Measurements from ENCODE around the gene PPP2R2C.
A peak's percentile ranks its signal among the peaks of the same experiment; 100 is the strongest.

The PPP2R2C gene

GRCh38 chr4:6374575-6374974, 97.8 kb downstream of the PPP2R2C start:
- no peak overlapping the region for H4K8ac ChIP-seq (ENCODE audit: low read length)
- DNase-seq = no peak
- no peak overlapping the region for H3K9ac ChIP-seq (ENCODE audit: low read length)
- no peak overlapping the region for H3K4me2 ChIP-seq (ENCODE audit: low read length, poor library complexity, severe bottlenecking)
- H2BK15ac ChIP-seq (ENCODE audit: low read depth, poor library complexity, severe bottlenecking) = no peak overlapping the region
- no peak overlapping the region for H2BK5ac ChIP-seq (ENCODE audit: low read depth, low read length, poor library complexity, severe bottlenecking)
- peaks cover 14 to 41% of the 10 kb centered on the region in 2 experiments for H3K27me3 ChIP-seq (ENCODE audit: control insufficient read depth in 1 of 2, insufficient read depth in 1 of 2, low read length in 2 of 2)
- no peak overlapping the region for H2AK5ac ChIP-seq (ENCODE audit: low read length, severe bottlenecking)
- H3K4me3 ChIP-seq (ENCODE audit: insufficient read depth in 1 of 2, low read depth in 1 of 2, low read length in 2 of 2) = no peak overlapping the region
- WGBS = 91% methylated on average over 10 of the region's 10 CpGs
- H3K23ac ChIP-seq (ENCODE audit: low read length in 2 of 2) = no peak overlapping the region
- no peaks in the 10 kb centered on the region for H3K4me1 ChIP-seq (ENCODE audit: control insufficient read depth, insufficient read depth, low read depth, low read length)
- no peaks in the 10 kb centered on the region for H3K79me1 ChIP-seq (replicated peaks; ENCODE audit: low read length, poor library complexity, severe bottlenecking)
- H2BK120ac ChIP-seq (ENCODE audit: low read depth, low read length) = no peak overlapping the region
- no peak overlapping the region for H3K18ac ChIP-seq (ENCODE audit: low read depth in 1 of 2, low read length in 2 of 2)
- no peak overlapping the region for H2AFZ ChIP-seq (ENCODE audit: low read depth, low read length)
- no peaks in the 10 kb centered on the region for H3K36me3 ChIP-seq (ENCODE audit: control insufficient read depth in 1 of 2, insufficient read depth in 2 of 2, low read depth in 1 of 2, low read length in 2 of 2)
- no peak overlapping the region for H3K4ac ChIP-seq (ENCODE audit: low read depth in 1 of 2, low read length in 2 of 2)
- no peak overlapping the region for H4K91ac ChIP-seq (ENCODE audit: low read length)
- no peaks in the 10 kb centered on the region for H3K9me3 ChIP-seq (ENCODE audit: control insufficient read depth, low read length)
- H3K27ac ChIP-seq (ENCODE audit: low read length, poor library complexity, severe bottlenecking) = no peak overlapping the region
- H3K14ac ChIP-seq (ENCODE audit: low read length in 2 of 2) = no peak overlapping the region
- H2BK12ac ChIP-seq (ENCODE audit: low read length in 2 of 2) = no peak overlapping the region

- H3K4ac ChIP-seq (ENCODE audit: low read depth in 1 of 2, low read length in 2 of 2) = no peak overlapping the region
- no peak overlapping the region for H2BK15ac ChIP-seq (ENCODE audit: low read depth, poor library complexity, severe bottlenecking)
- no peak overlapping the region for H3K27ac ChIP-seq (ENCODE audit: low read length, poor library complexity, severe bottlenecking)
- no peaks in the 10 kb centered on the region for H3K36me3 ChIP-seq (ENCODE audit: control insufficient read depth in 1 of 2, insufficient read depth in 2 of 2, low read depth in 1 of 2, low read length in 2 of 2)
- H3K4me3 ChIP-seq (ENCODE audit: insufficient read depth in 1 of 2, low read depth in 1 of 2, low read length in 2 of 2) = no peak overlapping the region
- H4K8ac ChIP-seq (ENCODE audit: low read length) = no peak overlapping the region
- H2BK12ac ChIP-seq (ENCODE audit: low read length in 2 of 2) = no peak overlapping the region
- 77% methylated on average over 8 of the region's 12 CpGs for WGBS
- H2BK5ac ChIP-seq (ENCODE audit: low read depth, low read length, poor library complexity, severe bottlenecking) = no peak overlapping the region
- no peaks in the 10 kb centered on the region for H3K4me1 ChIP-seq (ENCODE audit: control insufficient read depth, insufficient read depth, low read depth, low read length)
- no peaks in the 10 kb centered on the region for H3K79me1 ChIP-seq (replicated peaks; ENCODE audit: low read length, poor library complexity, severe bottlenecking)
- no peak overlapping the region for H3K23ac ChIP-seq (ENCODE audit: low read length in 2 of 2)
- peaks cover 12 to 41% of the 10 kb centered on the region in 2 experiments for H3K27me3 ChIP-seq (ENCODE audit: control insufficient read depth in 1 of 2, insufficient read depth in 1 of 2, low read length in 2 of 2)
- H3K9me3 ChIP-seq (ENCODE audit: control insufficient read depth, low read length) = no peaks in the 10 kb centered on the region
- no peak overlapping the region for H2BK120ac ChIP-seq (ENCODE audit: low read depth, low read length)
- H3K9ac ChIP-seq (ENCODE audit: low read length) = no peak overlapping the region
- no peak overlapping the region for H2AK5ac ChIP-seq (ENCODE audit: low read length, severe bottlenecking)
- no peak overlapping the region for H3K4me2 ChIP-seq (ENCODE audit: low read length, poor library complexity, severe bottlenecking)
- DNase-seq = no peak
- H2AFZ ChIP-seq (ENCODE audit: low read depth, low read length) = no peak overlapping the region
- no peak overlapping the region for H4K91ac ChIP-seq (ENCODE audit: low read length)
- no peak overlapping the region for H3K18ac ChIP-seq (ENCODE audit: low read depth in 1 of 2, low read length in 2 of 2)
- no peak overlapping the region for H3K14ac ChIP-seq (ENCODE audit: low read length in 2 of 2)
These were observed 98.6 kb downstream of the PPP2R2C start for GRCh38 chr4:6373541-6374410.

- DNase-seq = peak; percentile 5
- Histone ChIP-seq H3K14ac (ENCODE audit: low read length in 2 of 2) (no peak overlapping the region), H3K4me1 (ENCODE audit: control insufficient read depth, insufficient read depth, low read depth, low read length) (no peaks in the 10 kb centered on the region)
These were observed 99.5 kb downstream of the PPP2R2C start for GRCh38 chr4:6372649-6373525.

GRCh38 chr4:6371812-6372211, 100.6 kb downstream of the PPP2R2C start:
- Histone ChIP-seq H3K4me1 (ENCODE audit: control insufficient read depth, insufficient read depth, low read depth, low read length) (no peaks in the 10 kb centered on the region), H3K27me3 (ENCODE audit: control insufficient read depth in 1 of 2, insufficient read depth in 1 of 2, low read length in 2 of 2) (peaks cover 26 to 52% of the 10 kb centered on the region in 2 experiments), H2BK15ac (ENCODE audit: low read depth, poor library complexity, severe bottlenecking) (no peak overlapping the region), H3K4ac (ENCODE audit: low read depth in 1 of 2, low read length in 2 of 2) (no peak overlapping the region), H3K9me3 (ENCODE audit: control insufficient read depth, low read length) (no peaks in the 10 kb centered on the region), H4K91ac (ENCODE audit: low read length) (no peak overlapping the region), H2AK5ac (ENCODE audit: low read length, severe bottlenecking) (no peak overlapping the region), H3K4me3 (ENCODE audit: insufficient read depth in 1 of 2, low read depth in 1 of 2, low read length in 2 of 2) (no peak overlapping the region), H3K27ac (ENCODE audit: low read length, poor library complexity, severe bottlenecking) (no peak overlapping the region), H3K79me1 (replicated peaks; ENCODE audit: low read length, poor library complexity, severe bottlenecking) (no peaks in the 10 kb centered on the region), H3K9ac (ENCODE audit: low read length) (no peak overlapping the region), H3K18ac (ENCODE audit: low read depth in 1 of 2, low read length in 2 of 2) (no peak overlapping the region), H4K8ac (ENCODE audit: low read length) (no peak overlapping the region), H2BK12ac (ENCODE audit: low read length in 2 of 2) (no peak overlapping the region), H3K23ac (ENCODE audit: low read length in 2 of 2) (no peak overlapping the region), H2BK120ac (ENCODE audit: low read depth, low read length) (no peak overlapping the region), H2BK5ac (ENCODE audit: low read depth, low read length, poor library complexity, severe bottlenecking) (no peak overlapping the region), H3K36me3 (ENCODE audit: control insufficient read depth in 1 of 2, insufficient read depth in 2 of 2, low read depth in 1 of 2, low read length in 2 of 2) (no peaks in the 10 kb centered on the region), H3K4me2 (ENCODE audit: low read length, poor library complexity, severe bottlenecking) (no peak overlapping the region), H3K14ac (ENCODE audit: low read length in 2 of 2) (no peak overlapping the region), H2AFZ (ENCODE audit: low read depth, low read length) (no peak overlapping the region)
- DNase-seq = no peak
- 77% methylated on average over 13 of the region's 13 CpGs for WGBS

More at GRCh38 chr4:6372649-6373525, 99.5 kb downstream of the PPP2R2C start:
- Histone ChIP-seq H3K27ac (ENCODE audit: low read length, poor library complexity, severe bottlenecking) (no peak overlapping the region), H4K8ac (ENCODE audit: low read length) (no peak overlapping the region), H3K9me3 (ENCODE audit: control insufficient read depth, low read length) (no peaks in the 10 kb centered on the region), H2BK15ac (ENCODE audit: low read depth, poor library complexity, severe bottlenecking) (no peak overlapping the region), H4K91ac (ENCODE audit: low read length) (no peak overlapping the region), H3K36me3 (ENCODE audit: control insufficient read depth in 1 of 2, insufficient read depth in 2 of 2, low read depth in 1 of 2, low read length in 2 of 2) (no peaks in the 10 kb centered on the region), H3K4me3 (ENCODE audit: insufficient read depth in 1 of 2, low read depth in 1 of 2, low read length in 2 of 2) (no peak overlapping the region), H3K23ac (ENCODE audit: low read length in 2 of 2) (no peak overlapping the region), H3K4me2 (ENCODE audit: low read length, poor library complexity, severe bottlenecking) (no peak overlapping the region), H2BK12ac (ENCODE audit: low read length in 2 of 2) (no peak overlapping the region), H3K18ac (ENCODE audit: low read depth in 1 of 2, low read length in 2 of 2) (no peak overlapping the region), H2BK120ac (ENCODE audit: low read depth, low read length) (no peak overlapping the region), H3K79me1 (replicated peaks; ENCODE audit: low read length, poor library complexity, severe bottlenecking) (no peaks in the 10 kb centered on the region), H2AK5ac (ENCODE audit: low read length, severe bottlenecking) (no peak overlapping the region), H2AFZ (ENCODE audit: low read depth, low read length) (no peak overlapping the region), H3K4ac (ENCODE audit: low read depth in 1 of 2, low read length in 2 of 2) (no peak overlapping the region), H3K9ac (ENCODE audit: low read length) (no peak overlapping the region), H2BK5ac (ENCODE audit: low read depth, low read length, poor library complexity, severe bottlenecking) (no peak overlapping the region), H3K27me3 (ENCODE audit: control insufficient read depth in 1 of 2, insufficient read depth in 1 of 2, low read length in 2 of 2) (peaks cover 15 to 45% of the 10 kb centered on the region in 2 experiments)
- 78% methylated on average over 12 of the region's 14 CpGs for whole genome bisulfite sequencing
